Esophagus squamous epithelium (tissue), 4 donors: ENCODE data around the gene PERP.

Experiments
- CTCF ChIP-seq, 6 experiments: fragments of 450-650 bp in 4 of 6; fragments of 200-600 bp in 2 of 6; sonication (generic) in 2 of 6; IDR thresholded peaks; one replicate each; pipeline ENCODE4 v1.5.1; 2016 to 2019; ENCODE audit warnings: antibody characterized with exemption in 6 of 6, mild to moderate bottlenecking in 4 of 6, moderate library complexity in 4 of 6
- POLR2A ChIP-seq, 4 donors: fragments of 450-650 bp; IDR thresholded peaks; one replicate each; pipeline ENCODE4 v1.6.1; 2017; ENCODE audit warnings: antibody characterized with exemption in 4 of 4, mild to moderate bottlenecking in 4 of 4, moderate library complexity in 3 of 4

- no peak for TF ChIP-seq POLR2A (IDR thresholded peaks at IDR 0.05)
- no peak for TF ChIP-seq CTCF (IDR thresholded peaks at IDR 0.05)
These were observed 13.0 kb downstream of the PERP start for GRCh38 chr6:138094260-138094659.
